VCaP (cell line): ENCODE results near the gene WNK2.
"Not testable (repeated sequence)": the region's sequence is repeated elsewhere in the genome, so short reads cannot be mapped to it uniquely, and the experiment has no call there.

Experiments used
- H3K27ac ChIP-seq: fragments of 450-650 bp; 2 replicates; pipeline ENCODE4 v1.5.1; 2017
- CTCF ChIP-seq: fragments of 450-650 bp; conservative IDR thresholded peaks from 2 replicates; pipeline ENCODE4 v1.5.1; 2017; ENCODE audit warnings: mild to moderate bottlenecking, moderate library complexity

Gene WNK2

GRCh38 chr9:93332317-93332716 is 148.4 kb downstream of the WNK2 start:
- TF ChIP-seq CTCF = no peak
- no peak overlapping the region for H3K27ac ChIP-seq

- no peak overlapping the region for H3K27ac ChIP-seq
- TF ChIP-seq CTCF = no peak
These were observed 152.8 kb downstream of the WNK2 start for GRCh38 chr9:93336720-93337119.

GRCh38 chr9:93338196-93338595 is 154.3 kb downstream of the WNK2 start:
- H3K27ac ChIP-seq = not testable (repeated sequence)

- no peak for TF ChIP-seq CTCF
- no peak overlapping the region for H3K27ac ChIP-seq
These were observed 156.2 kb downstream of the WNK2 start for GRCh38 chr9:93340091-93340490.

- H3K27ac ChIP-seq = not testable (repeated sequence)
These were observed 157.9 kb downstream of the WNK2 start for GRCh38 chr9:93341820-93342219.

- not testable (repeated sequence) for H3K27ac ChIP-seq
These were observed 158.5 kb downstream of the WNK2 start for GRCh38 chr9:93342428-93342827.

- H3K27ac ChIP-seq = no peak overlapping the region
- TF ChIP-seq CTCF = no peak
These were observed 159.7 kb downstream of the WNK2 start for GRCh38 chr9:93343663-93344062.

- H3K27ac ChIP-seq = no peak overlapping the region
- TF ChIP-seq CTCF = no peak
These were observed 161.8 kb downstream of the WNK2 start for GRCh38 chr9:93345643-93346230.

GRCh38 chr9:93346231-93347112 is 162.5 kb downstream of the WNK2 start:
- TF ChIP-seq CTCF = no peak
- H3K27ac ChIP-seq = no peak overlapping the region

- not testable (repeated sequence) for H3K27ac ChIP-seq
These were observed 163.5 kb downstream of the WNK2 start for GRCh38 chr9:93347371-93347975.

GRCh38 chr9:93353413-93354310 is 169.7 kb downstream of the WNK2 start:
- H3K27ac ChIP-seq = not testable (repeated sequence)
